Hepatocyte (in vitro differentiated cells): ENCODE measurements around the gene CACNA1C.

Experiments
- EZH2 ChIP-seq: fragments of 200-600 bp; sonication (generic); IDR thresholded peaks from 2 replicates; pipeline ENCODE4 v1.6.1; 2016; ENCODE audit warnings: antibody characterized with exemption, mild to moderate bottlenecking, borderline replicate concordance
- TF ChIP-seq, protein P1 (sequence below): fragments of 200-600 bp; sonication (generic); IDR thresholded peaks from 2 replicates; pipeline ENCODE4 v1.5.1; 2016; ENCODE audit warnings: antibody characterized with exemption, mild to moderate bottlenecking; ENCODE audit not compliant: poor library complexity

- TF ChIP-seq, protein P1, sequence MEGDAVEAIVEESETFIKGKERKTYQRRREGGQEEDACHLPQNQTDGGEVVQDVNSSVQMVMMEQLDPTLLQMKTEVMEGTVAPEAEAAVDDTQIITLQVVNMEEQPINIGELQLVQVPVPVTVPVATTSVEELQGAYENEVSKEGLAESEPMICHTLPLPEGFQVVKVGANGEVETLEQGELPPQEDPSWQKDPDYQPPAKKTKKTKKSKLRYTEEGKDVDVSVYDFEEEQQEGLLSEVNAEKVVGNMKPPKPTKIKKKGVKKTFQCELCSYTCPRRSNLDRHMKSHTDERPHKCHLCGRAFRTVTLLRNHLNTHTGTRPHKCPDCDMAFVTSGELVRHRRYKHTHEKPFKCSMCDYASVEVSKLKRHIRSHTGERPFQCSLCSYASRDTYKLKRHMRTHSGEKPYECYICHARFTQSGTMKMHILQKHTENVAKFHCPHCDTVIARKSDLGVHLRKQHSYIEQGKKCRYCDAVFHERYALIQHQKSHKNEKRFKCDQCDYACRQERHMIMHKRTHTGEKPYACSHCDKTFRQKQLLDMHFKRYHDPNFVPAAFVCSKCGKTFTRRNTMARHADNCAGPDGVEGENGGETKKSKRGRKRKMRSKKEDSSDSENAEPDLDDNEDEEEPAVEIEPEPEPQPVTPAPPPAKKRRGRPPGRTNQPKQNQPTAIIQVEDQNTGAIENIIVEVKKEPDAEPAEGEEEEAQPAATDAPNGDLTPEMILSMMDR, result no peak
- no peak for TF ChIP-seq EZH2
Observed at GRCh38 chr12:2297004-2297403, 244.2 kb downstream of the CACNA1C start.
